ENCODE results near the gene LAGE3. TPM values are rescaled to one million over a fixed set of nuclear protein-coding genes. Genes with fewer than 3 reads are reported as not detected.

LAGE3 gene
- total and polyA plus RNA-seq, 8 donors = 9.5 to 19.6 (median 12.7) TPM

- intact Hi-C loops (cut with DNase I) = no loop called here
- WGBS, 2 donors = 26 to 44% methylated on average over 25 of the region's 25 CpGs
- Histone ChIP-seq H3K36me3 (no peaks in the 10 kb centered on the region), H3K4me1 (no peaks in the 10 kb centered on the region), H3K9me3 (no peaks in the 10 kb centered on the region), H3K27ac (peak overlapping the region; percentile 70 to 87 (median 81)), H3K27me3 (no peaks in the 10 kb centered on the region), H3K4me3 (peak overlapping the region in 2 of 4 donors; percentile 22 to 67)
- TF ChIP-seq, protein P1, sequence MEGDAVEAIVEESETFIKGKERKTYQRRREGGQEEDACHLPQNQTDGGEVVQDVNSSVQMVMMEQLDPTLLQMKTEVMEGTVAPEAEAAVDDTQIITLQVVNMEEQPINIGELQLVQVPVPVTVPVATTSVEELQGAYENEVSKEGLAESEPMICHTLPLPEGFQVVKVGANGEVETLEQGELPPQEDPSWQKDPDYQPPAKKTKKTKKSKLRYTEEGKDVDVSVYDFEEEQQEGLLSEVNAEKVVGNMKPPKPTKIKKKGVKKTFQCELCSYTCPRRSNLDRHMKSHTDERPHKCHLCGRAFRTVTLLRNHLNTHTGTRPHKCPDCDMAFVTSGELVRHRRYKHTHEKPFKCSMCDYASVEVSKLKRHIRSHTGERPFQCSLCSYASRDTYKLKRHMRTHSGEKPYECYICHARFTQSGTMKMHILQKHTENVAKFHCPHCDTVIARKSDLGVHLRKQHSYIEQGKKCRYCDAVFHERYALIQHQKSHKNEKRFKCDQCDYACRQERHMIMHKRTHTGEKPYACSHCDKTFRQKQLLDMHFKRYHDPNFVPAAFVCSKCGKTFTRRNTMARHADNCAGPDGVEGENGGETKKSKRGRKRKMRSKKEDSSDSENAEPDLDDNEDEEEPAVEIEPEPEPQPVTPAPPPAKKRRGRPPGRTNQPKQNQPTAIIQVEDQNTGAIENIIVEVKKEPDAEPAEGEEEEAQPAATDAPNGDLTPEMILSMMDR (IDR thresholded peaks at IDR 0.05) = no peak
- ATAC-seq = peak in 2 of 4 donors; percentile 7 to 8
- peak in 3 of 6 donors; percentile 23 to 74 (median 34) for DNase-seq
- no peak for FAIRE-seq
These were observed 38.2 kb upstream of the LAGE3 start for GRCh38 chrX:154517101-154517781.

DNA sequence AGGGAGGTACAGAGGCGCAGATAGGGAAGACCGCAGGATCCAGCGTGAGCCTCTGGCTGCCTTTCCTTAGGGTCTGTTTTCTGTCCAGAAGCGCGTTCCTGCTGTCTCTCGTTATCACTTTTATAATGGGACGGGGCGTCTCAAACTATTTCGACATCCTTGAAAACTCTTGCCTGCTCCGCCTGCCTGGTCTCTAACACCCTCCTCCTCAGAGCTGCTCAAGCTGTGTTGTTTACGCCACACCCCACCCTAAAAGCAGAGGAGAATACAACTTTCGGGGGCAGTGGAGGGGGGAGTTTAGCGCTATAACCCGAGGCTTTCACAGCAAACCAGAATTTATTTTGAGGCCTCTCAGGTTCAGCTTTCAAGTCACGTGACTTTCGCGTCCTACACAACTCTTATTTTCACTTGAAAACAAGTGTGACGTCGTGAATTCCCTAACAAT, 37.6 kb upstream of the LAGE3 start:
- DNase-seq = peak in 2 of 6 donors; percentile 28 to 37
- intact Hi-C loops (cut with DNase I) = no loop called here
- H3K9me3 ChIP-seq = no peaks in the 10 kb centered on the region
- TF ChIP-seq, protein P1 (IDR thresholded peaks at IDR 0.05) = no peak
- WGBS, 2 donors = 4 to 37% methylated on average over 19 of the region's 19 CpGs
- no peaks in the 10 kb centered on the region for H3K27me3 ChIP-seq
- H3K4me3 ChIP-seq = peak overlapping the region in 2 of 4 donors; percentile 22 to 67
- ATAC-seq = peak; percentile 3 to 12 (median 8)
- FAIRE-seq = no peak
- no peaks in the 10 kb centered on the region for H3K4me1 ChIP-seq
- H3K36me3 ChIP-seq = no peaks in the 10 kb centered on the region
- H3K27ac ChIP-seq = peak overlapping the region; percentile 70 to 87 (median 81)

- Histone ChIP-seq H3K4me1 (no peaks in the 10 kb centered on the region), H3K9me3 (no peaks in the 10 kb centered on the region), H3K27me3 (no peaks in the 10 kb centered on the region), H3K27ac (peak within 1 kb of the TSS; percentile 78 to 88 (median 82)), H3K36me3 (no peaks in the 10 kb centered on the region), H3K4me3 (peak within 1 kb of the TSS; percentile 44 to 67 (median 59))
- FAIRE-seq (peak; percentile 59), ATAC-seq (peak; percentile 87 to 94 (median 92)), DNase-seq (peak; percentile 91 to 98 (median 94))
- WGBS, 2 donors = 0 to 25% methylated on average over 37 to 59 of the region's 59 CpGs
- TF ChIP-seq, protein P1 (IDR thresholded peaks at IDR 0.05) = no peak
- intact Hi-C loops (cut with DNase I) = no loop called here
These were observed 37.0 kb upstream of the LAGE3 start, which contains the start of gene FAM3A for GRCh38 chrX:154515966-154516655. Gene FAM3A, minus strand, starts transcription at chrX:154516232. Its CDS starts 460 bp downstream, at chrX:154515772.

DNA sequence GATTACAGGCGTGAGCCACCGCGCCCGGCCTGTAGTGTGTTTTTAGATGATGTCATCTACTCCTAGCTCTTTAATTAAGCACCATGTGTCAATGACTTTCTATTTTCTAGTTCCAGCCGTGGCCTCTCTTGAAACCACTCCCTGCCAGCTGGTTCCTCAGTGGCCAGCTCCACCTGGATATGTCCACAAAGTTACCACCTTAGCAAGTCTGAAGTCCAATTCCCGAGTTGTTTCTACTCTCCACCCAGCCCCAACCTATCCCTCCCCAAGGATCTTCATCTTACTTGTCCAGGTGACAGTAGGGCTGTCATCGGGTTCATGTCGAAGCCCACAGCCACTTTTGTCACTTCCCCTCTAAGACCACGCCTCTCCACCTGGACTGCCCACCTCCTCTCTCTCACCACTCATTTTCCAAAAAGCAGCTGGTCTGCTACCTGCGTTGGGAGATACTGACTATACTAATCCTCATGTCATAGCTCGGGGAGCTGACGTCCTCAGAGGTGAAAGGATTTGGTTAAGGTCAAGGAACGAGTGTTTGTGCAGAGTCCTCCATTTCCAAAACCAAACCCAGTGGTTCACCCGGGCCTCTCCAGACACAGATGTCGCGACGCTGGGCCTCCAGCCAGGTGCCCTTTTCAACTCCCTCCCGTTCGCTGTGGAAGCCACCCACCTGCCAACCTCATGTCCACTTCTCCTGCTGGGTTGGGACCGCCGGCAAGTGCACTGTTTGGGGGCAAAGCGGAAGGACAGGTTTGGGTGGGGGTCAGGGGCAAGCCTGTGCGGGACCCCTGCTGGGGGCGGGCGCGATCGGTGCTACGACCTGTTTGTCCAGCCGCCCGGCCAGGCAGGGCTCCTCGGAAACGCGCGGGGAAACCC, 36.2 kb upstream of the LAGE3 start:
- peak; percentile 7 to 35 (median 27) for ATAC-seq
- intact Hi-C loops (cut with DNase I) = no loop called here
- TF ChIP-seq, protein P1 (IDR thresholded peaks at IDR 0.05) = no peak
- no peak for FAIRE-seq
- no peaks in the 10 kb centered on the region for H3K36me3 ChIP-seq
- H3K27ac ChIP-seq = peak overlapping the region; percentile 78 to 88 (median 82)
- WGBS, 2 donors = 8 to 34% methylated on average over 34 of the region's 34 CpGs
- peak in 4 of 6 donors; percentile 48 to 79 (median 64) for DNase-seq
- H3K4me3 ChIP-seq = peak overlapping the region; percentile 44 to 67 (median 59)
- H3K4me1 ChIP-seq = no peaks in the 10 kb centered on the region
- H3K9me3 ChIP-seq = no peaks in the 10 kb centered on the region
- no peaks in the 10 kb centered on the region for H3K27me3 ChIP-seq

Measured in pancreas (tissue), 10 donors.